NCI-H526 (cell line): ENCODE measurements around the gene BPGM.
A peak's percentile ranks its signal among the peaks of the same experiment; 100 is the strongest.

Experiments used
- DNase-seq, 2 experiments: peaks; one replicate each; lab custom pipeline; 2025; lab: John Stamatoyannopoulos, UW

The BPGM gene

DNA sequence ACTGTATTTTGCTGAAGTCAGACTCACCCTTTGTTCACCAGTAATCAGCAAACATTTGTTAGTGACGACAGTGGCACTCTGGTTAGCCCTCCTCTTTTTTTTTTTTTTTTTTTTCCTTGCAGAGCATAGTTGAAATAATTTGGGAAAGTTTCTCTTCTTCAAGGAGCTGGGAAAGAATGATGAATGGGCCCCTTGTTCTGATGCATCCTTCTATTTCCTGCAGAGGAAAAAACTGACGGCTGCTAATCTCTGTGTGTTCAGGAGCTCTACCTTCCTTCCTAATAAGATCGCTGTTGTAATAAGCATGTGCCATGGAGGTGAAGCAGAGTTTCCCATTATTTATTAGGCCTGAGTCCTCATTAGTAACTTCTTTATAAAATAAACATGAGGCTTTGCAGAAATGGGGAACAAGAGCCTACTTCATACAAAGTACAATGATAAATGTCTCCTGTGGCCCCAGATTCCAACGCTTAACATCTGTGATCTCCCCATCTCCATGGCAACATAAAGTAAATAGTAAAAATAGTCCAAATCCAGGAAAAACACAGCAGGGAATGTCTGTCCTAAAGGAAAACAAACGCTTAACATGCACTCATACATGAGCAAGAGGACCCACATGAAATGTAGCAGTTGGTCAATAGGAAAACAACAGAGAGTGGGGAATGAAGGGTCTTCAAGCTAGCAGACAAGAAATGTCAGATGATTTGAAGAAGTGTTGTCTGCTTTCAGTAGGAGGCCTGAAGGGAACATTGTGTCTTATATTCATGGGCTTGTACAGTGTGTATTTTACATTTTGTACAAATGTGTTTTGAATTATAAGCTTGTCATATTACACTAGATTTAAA lies 73.7 kb downstream of the BPGM start:
- DNase-seq = no peak

DNA sequence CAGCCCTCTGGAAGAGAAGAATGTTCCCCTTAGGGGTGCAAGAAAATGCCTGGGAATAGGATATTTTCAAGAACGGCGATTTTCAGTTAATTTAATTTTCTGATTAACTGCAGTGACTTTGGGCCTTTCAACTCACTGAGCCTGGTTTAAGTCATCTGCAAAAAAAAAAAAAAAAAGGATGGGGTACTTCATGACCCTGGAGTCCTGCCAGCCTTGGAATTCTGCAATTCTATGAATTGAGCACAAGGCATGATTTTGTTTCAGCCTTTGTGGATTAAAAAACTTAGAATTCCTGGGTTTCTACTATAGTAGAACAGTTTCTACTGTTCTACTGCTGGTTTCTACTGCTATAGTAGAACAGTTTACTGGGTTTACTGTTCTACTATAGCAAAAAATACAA lies 74.5 kb downstream of the BPGM start:
- no peak for DNase-seq

DNA sequence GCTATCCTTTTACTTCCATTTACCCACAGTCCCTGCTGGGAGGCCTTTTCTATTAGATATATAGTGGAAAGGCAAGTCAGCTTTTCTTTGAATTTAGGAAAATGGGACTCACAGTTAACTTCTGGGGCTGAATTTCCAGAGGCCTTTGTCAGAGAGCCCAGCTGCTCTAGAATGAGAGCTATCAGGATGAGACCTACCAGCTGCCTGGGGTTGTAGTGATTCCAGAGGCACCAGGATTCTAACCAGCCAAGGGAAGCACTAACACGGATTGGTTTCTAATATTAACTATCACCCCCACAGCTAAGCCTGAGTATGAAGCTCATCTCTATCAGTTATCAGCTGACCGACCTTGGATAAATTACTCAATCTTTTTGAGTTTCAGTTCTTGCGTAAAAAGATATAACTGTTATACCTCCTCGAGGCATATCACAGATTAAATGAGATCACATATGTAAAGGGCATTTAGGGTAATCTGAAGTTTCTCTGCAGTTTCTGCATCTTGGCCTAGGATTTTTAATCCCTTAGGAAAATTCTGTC lies 76.2 kb downstream of the BPGM start:
- DNase-seq = no peak

DNA sequence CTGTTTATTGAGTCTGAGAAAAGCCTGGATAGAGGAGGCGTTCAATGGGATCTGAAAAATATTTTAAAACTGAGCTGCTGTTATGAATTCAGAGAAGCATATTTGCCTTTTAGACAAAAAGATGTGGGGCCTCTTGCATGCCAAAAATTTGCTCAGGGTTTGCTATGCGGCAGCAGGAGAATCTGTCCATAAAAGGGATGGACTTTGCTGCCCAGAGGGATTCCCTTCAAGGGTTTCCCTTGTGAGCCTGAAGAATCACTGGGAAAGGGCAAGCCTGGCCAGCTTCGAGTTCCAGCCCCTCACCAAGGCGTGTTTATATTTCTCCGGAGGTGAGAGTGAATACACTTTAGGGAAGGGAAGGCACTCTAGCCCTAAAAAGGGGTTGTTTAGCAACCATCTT lies 77.2 kb downstream of the BPGM start:
- DNase-seq = no peak

DNA sequence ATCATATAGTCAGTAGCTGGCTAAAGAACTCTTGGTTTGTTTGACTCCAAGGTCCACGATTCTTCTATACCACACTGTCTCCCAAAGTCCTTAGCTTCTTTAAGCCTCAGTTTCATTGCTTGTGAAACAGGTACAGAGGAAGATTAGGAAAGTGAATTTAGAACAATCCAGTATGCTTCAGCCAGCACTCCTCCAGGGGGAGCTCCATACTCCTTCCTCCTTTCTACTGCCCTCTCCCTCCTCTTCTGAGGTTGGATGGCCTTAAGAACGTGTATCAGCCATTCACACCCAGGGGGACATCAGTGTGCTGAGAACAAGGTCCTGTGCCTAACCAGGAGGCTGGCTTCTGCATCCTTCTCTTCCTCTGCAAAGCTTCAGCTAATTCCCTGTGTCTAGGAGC lies 78.0 kb downstream of the BPGM start:
- DNase-seq = peak; percentile 5 to 60

DNA sequence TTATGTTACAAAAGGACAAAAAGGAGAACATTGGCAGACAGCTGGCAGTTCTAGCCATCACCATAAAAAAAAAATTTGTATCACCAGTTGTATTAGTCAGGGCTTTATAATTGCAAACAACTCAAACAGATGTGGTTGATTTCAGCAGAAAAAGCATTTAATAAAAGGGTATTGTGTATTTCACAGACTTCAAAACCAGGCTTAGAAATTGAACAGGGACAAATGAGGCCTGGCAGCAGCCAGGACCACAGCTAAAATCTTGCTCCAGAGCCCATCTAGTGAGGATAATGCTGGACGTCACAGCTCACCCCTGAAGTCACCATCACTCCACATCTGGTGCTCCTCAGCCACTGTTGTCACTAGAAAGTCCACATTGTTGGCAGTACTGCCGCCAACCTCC lies 79.9 kb downstream of the BPGM start:
- DNase-seq = no peak

DNA sequence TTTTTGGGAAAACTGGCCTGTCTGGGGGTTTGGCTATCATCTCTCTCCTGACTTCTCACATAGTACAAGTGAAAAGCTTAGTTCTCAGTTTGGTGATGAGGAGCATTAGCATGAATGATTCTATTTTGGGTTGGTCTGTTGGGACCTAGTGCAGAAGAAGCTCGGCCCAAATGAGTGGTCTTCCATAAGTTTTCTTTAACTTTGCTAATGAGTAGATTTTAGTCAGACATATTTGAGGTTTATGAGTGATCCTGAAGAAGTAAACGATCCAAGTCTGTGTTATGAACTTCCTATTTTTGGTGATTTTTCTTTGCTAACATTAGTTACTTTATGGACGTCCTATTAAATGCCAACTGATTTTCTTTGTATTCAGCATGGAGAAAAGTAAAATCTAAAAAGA lies 81.1 kb downstream of the BPGM start:
- DNase-seq = no peak
